Measurements from ENCODE around the gene ACVR1. TPM values are rescaled to one million over a fixed set of nuclear protein-coding genes. Genes with fewer than 3 reads are reported as not detected.

The ACVR1 gene
- total RNA-seq, 1 donor from 2014 or later: 24.3 TPM

DNA sequence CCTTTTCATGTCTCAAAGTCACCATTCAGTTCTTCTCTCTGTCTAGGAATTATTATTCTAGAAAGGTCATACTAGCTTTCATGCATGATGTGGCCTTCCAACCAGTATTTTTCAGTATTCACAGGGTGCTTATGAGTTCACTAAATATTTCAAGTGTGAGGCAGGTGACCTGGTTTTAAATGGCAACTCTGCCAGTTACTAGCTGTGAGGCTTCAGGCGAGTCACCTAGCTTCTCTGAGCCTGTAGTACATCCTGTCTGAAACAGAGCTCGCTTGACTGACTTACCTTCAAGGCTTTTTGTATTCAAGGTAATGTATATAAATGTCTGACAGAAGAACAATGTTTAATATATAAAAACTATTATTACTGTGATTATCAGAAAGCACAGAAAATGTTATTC, 19.4 kb upstream of the ACVR1 start:
- no peaks in the 10 kb centered on the region for H3K9me3 Mint-ChIP-seq (ENCODE audit: low read depth)
- TF ChIP-seq, protein P1, sequence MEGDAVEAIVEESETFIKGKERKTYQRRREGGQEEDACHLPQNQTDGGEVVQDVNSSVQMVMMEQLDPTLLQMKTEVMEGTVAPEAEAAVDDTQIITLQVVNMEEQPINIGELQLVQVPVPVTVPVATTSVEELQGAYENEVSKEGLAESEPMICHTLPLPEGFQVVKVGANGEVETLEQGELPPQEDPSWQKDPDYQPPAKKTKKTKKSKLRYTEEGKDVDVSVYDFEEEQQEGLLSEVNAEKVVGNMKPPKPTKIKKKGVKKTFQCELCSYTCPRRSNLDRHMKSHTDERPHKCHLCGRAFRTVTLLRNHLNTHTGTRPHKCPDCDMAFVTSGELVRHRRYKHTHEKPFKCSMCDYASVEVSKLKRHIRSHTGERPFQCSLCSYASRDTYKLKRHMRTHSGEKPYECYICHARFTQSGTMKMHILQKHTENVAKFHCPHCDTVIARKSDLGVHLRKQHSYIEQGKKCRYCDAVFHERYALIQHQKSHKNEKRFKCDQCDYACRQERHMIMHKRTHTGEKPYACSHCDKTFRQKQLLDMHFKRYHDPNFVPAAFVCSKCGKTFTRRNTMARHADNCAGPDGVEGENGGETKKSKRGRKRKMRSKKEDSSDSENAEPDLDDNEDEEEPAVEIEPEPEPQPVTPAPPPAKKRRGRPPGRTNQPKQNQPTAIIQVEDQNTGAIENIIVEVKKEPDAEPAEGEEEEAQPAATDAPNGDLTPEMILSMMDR (IDR thresholded peaks at IDR 0.05; ENCODE audit: unreplicated experiment): no peak
- no peaks in the 10 kb centered on the region for H3K36me3 Mint-ChIP-seq (ENCODE audit: insufficient read depth)
- no peak overlapping the region for H3K4me3 Mint-ChIP-seq (ENCODE audit: low read depth)
- H3K27me3 Mint-ChIP-seq: peaks cover 5% of the 10 kb centered on the region
- peaks cover 3% of the 10 kb centered on the region for H3K4me1 Mint-ChIP-seq (ENCODE audit: low read depth)
- H3K27ac Mint-ChIP-seq: no peak overlapping the region
- no peak for DNase-seq (ENCODE audit: low spot score, unreplicated experiment)

DNA sequence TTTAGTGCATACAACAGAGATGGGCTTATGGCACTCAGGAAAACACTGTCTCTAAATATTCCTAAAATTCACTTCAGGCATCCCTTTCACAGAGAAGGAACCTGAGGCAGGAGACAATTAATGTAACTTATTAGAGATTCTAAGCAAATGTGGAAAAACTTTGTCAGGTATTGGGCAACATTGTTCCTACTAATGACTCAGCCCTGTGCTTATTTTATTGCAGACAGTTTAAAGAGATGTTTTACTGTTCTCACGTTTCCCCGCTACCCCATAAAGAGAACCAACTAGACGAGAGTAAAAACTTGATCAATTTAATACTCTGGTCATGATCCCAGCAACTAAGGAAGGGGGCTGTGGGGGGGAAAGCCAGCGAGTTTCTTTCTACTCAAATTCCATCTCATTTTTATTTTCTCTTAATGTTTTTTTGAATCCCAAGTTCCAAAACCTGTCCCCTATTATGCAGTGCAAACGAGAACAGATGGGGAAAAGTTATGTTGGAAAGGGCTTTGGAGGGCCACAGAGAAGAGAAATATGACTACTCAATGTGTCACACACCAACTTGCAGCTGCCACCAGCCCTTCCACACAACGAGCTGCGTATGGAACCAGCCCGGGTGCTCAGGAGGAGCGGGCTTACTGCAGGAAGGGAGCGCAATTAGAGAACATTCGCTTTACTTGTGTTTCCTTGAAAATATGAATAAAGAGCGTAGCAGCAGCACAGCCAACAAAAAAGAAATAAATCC, 18.7 kb upstream of the ACVR1 start:
- peaks cover 5% of the 10 kb centered on the region for H3K27me3 Mint-ChIP-seq
- H3K36me3 Mint-ChIP-seq (ENCODE audit: insufficient read depth): no peaks in the 10 kb centered on the region
- no peak for DNase-seq (ENCODE audit: low spot score, unreplicated experiment)
- TF ChIP-seq, protein P1 (IDR thresholded peaks at IDR 0.05; ENCODE audit: unreplicated experiment): no peak
- no peak overlapping the region for H3K27ac Mint-ChIP-seq
- peaks cover 3% of the 10 kb centered on the region for H3K4me1 Mint-ChIP-seq (ENCODE audit: low read depth)
- H3K9me3 Mint-ChIP-seq (ENCODE audit: low read depth): no peaks in the 10 kb centered on the region
- H3K4me3 Mint-ChIP-seq (ENCODE audit: low read depth): no peak overlapping the region

DNA sequence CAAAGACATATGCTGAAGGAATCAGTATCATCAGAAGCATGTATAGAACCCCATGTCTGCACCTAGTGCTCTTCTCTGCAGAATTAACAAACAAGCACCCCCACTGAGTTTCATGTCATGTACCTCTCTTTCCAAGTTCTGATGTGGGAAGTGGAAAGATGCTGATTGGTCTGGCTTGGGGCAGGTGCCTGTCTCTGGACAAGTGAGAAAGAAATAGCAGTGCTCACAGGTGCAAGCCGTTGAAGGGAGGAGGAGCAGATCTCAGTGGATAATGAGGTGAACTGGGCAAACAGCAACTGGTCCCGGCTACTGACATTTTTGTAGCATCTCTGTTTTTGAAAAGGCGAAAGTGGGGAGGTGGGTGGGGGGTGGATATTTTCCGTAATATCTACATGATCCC, 17.5 kb upstream of the ACVR1 start:
- no peak for DNase-seq (ENCODE audit: low spot score, unreplicated experiment)
- Mint-ChIP-seq H3K27ac (no peak overlapping the region), H3K27me3 (peaks cover 5% of the 10 kb centered on the region), H3K9me3 (ENCODE audit: low read depth) (no peaks in the 10 kb centered on the region), H3K36me3 (ENCODE audit: insufficient read depth) (no peaks in the 10 kb centered on the region), H3K4me3 (ENCODE audit: low read depth) (no peak overlapping the region), H3K4me1 (ENCODE audit: low read depth) (peaks cover 3% of the 10 kb centered on the region)
- TF ChIP-seq, protein P1 (IDR thresholded peaks at IDR 0.05; ENCODE audit: unreplicated experiment): no peak

- TF ChIP-seq, protein P1 (IDR thresholded peaks at IDR 0.05; ENCODE audit: unreplicated experiment): no peak
- H3K36me3 Mint-ChIP-seq (ENCODE audit: insufficient read depth): no peaks in the 10 kb centered on the region
- peak overlapping the region; percentile 19 for H3K27ac Mint-ChIP-seq
- peaks cover 5% of the 10 kb centered on the region for H3K27me3 Mint-ChIP-seq
- no peak overlapping the region for H3K4me3 Mint-ChIP-seq (ENCODE audit: low read depth)
- peaks cover 3% of the 10 kb centered on the region for H3K4me1 Mint-ChIP-seq (ENCODE audit: low read depth)
- no peak for DNase-seq (ENCODE audit: low spot score, unreplicated experiment)
- no peaks in the 10 kb centered on the region for H3K9me3 Mint-ChIP-seq (ENCODE audit: low read depth)
These were observed 15.5 kb upstream of the ACVR1 start for GRCh38 chr2:157891643-157892041.

- Mint-ChIP-seq H3K4me3 (ENCODE audit: low read depth) (no peak overlapping the region), H3K4me1 (ENCODE audit: low read depth) (peaks cover 3% of the 10 kb centered on the region), H3K36me3 (ENCODE audit: insufficient read depth) (no peaks in the 10 kb centered on the region), H3K9me3 (ENCODE audit: low read depth) (no peaks in the 10 kb centered on the region), H3K27ac (no peak overlapping the region), H3K27me3 (peaks cover 5% of the 10 kb centered on the region)
- DNase-seq (ENCODE audit: low spot score, unreplicated experiment): no peak
- TF ChIP-seq, protein P1 (IDR thresholded peaks at IDR 0.05; ENCODE audit: unreplicated experiment): no peak
These were observed 15.0 kb upstream of the ACVR1 start for GRCh38 chr2:157890969-157891642.

Measured in progenitor cell of endocrine pancreas (in vitro differentiated cells).